Measurements from ENCODE around the gene CREB5. TPM values are rescaled to one million over a fixed set of nuclear protein-coding genes. Genes with fewer than 3 reads are reported as not detected.

Gene CREB5
- total and polyA plus RNA-seq, 2 experiments from 2014 or later = 2.4 to 4.4 TPM

- no peak for TF ChIP-seq ZNF462 (CRISPR knock-in tag; IDR thresholded peaks at IDR 0.05)
- no peak for TF ChIP-seq POLR2AphosphoS5 (IDR thresholded peaks at IDR 0.05; ENCODE audit: low read depth)
- no peak for TF ChIP-seq ZNF331 (CRISPR knock-in tag; IDR thresholded peaks at IDR 0.05; ENCODE audit: low read depth)
- no peak for TF ChIP-seq NANOG (IDR thresholded peaks at IDR 0.05; ENCODE audit: borderline replicate concordance)
- TF ChIP-seq REST (IDR thresholded peaks at IDR 0.05; ENCODE audit: unreplicated experiment) = no peak
- no peak for TF ChIP-seq JUNB (IDR thresholded peaks at IDR 0.05; ENCODE audit: unreplicated experiment)
- no peak for TF ChIP-seq CREB1 (CRISPR knock-in tag; IDR thresholded peaks at IDR 0.05; ENCODE audit: low read depth)
- no peak for TF ChIP-seq ZNF114 (CRISPR knock-in tag; IDR thresholded peaks at IDR 0.05)
Measured at GRCh38 chr7:28832669-28833068, 420.4 kb downstream of the CREB5 start (continued).
